DOHH2 (cell line): ENCODE results near the gene PHF21A.

Experiments used
- H3F3A ChIP-seq: fragments of 200-600 bp; sonication (generic), shearing (Covaris generic); 2 replicates; pipeline ENCODE4 v1.6.0; 2016; ENCODE audit warnings: antibody characterized with exemption, mild to moderate bottlenecking; ENCODE audit not compliant: control insufficient read depth, insufficient read depth
- H3K27ac ChIP-seq: fragments of 200-600 bp; sonication (generic); 2 replicates; pipeline ENCODE4 v1.5.1; 2014; ENCODE audit warnings: low read depth, mild to moderate bottlenecking, low read length, moderate library complexity
- H3K27me3 ChIP-seq: fragments of 200-600 bp; sonication (generic); 2 replicates; pipeline ENCODE4 v1.6.1; 2014; ENCODE audit warnings: mild to moderate bottlenecking, low read length, mixed read lengths; ENCODE audit not compliant: control insufficient read depth
- H3K36me3 ChIP-seq: fragments of 200-600 bp; sonication (generic); 2 replicates; pipeline ENCODE4 v1.6.1; 2014; ENCODE audit warnings: mild to moderate bottlenecking, low read length, moderate library complexity, mixed read lengths; ENCODE audit not compliant: control insufficient read depth
- H3K4me1 ChIP-seq: fragments of 200-600 bp; sonication (generic); 2 replicates; pipeline ENCODE4 v1.6.1; 2014; ENCODE audit warnings: mild to moderate bottlenecking, low read length, mixed read lengths; ENCODE audit not compliant: control insufficient read depth
- H3K4me2 ChIP-seq: fragments of 200-600 bp; sonication (generic); 2 replicates; pipeline ENCODE4 v1.6.0; 2014; ENCODE audit warnings: mild to moderate bottlenecking, low read length, moderate library complexity
- H3K4me3 ChIP-seq: fragments of 200-600 bp; sonication (generic); 2 replicates; pipeline ENCODE4 v1.5.1; 2014; ENCODE audit warnings: mild to moderate bottlenecking, low read length, mixed read lengths
- H3K79me2 ChIP-seq: fragments of 200-600 bp; sonication (generic); 2 replicates; pipeline ENCODE4 v1.6.1; 2014; ENCODE audit warnings: mild to moderate bottlenecking, low read length, mixed read lengths; ENCODE audit not compliant: control insufficient read depth
- H3K9me2 ChIP-seq: fragments of 200-600 bp; sonication (generic); replicated peaks from 2 replicates; pipeline ENCODE4 v1.6.1; 2014; ENCODE audit warnings: mild to moderate bottlenecking, low read length, mixed read lengths; ENCODE audit not compliant: control insufficient read depth
- H3K9me3 ChIP-seq: fragments of 200-600 bp; sonication (generic); 2 replicates; pipeline ENCODE4 v1.6.1; 2014; ENCODE audit warnings: antibody characterized with exemption, low read length, mixed read lengths; ENCODE audit not compliant: control insufficient read depth, insufficient read depth
- H4K20me1 ChIP-seq: fragments of 200-600 bp; sonication (generic); 2 replicates; pipeline ENCODE4 v1.6.0; 2014; ENCODE audit warnings: low read depth, mild to moderate bottlenecking, antibody characterized with exemption, low read length, moderate library complexity; ENCODE audit not compliant: control insufficient read depth, insufficient read depth
- EZH2phosphoT487 ChIP-seq: fragments of 200-600 bp; sonication (generic); IDR thresholded peaks from 2 replicates; pipeline ENCODE4 v1.6.1; 2017; ENCODE audit warnings: borderline replicate concordance, mild to moderate bottlenecking, antibody characterized with exemption, low read length, moderate library complexity, mixed read lengths
- TF ChIP-seq, protein P1 (sequence below): fragments of 200-600 bp; sonication (generic); IDR thresholded peaks from one replicate; pipeline ENCODE4 v1.5.1; 2014; ENCODE audit warnings: antibody characterized with exemption, mild to moderate bottlenecking, low read depth, low read length; ENCODE audit not compliant: poor library complexity, severe bottlenecking

PHF21A gene

DNA sequence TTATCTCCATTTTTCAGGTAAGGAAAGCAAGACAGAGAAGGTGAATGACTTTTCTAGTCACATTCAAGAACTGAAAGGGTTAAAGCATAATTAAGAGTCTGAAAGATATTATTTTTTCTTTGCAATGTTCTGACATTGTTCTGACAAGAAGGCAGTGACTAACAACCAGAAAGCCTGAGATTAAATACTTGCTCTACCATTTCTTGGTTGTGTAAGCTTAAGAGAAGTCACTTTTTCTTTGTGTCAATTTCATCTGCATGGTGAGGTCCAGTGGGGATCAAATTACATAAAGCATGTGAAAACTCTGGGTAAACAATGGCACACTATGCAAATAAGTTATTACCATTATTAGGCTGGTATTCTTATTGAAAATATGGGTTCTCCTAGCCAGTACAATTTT is 73.7 kb downstream of the PHF21A start:
- no peaks in the 10 kb centered on the region for H3K79me2 ChIP-seq
- no peak overlapping the region for H3K4me2 ChIP-seq
- TF ChIP-seq EZH2phosphoT487, result no peak
- TF ChIP-seq, protein P1, sequence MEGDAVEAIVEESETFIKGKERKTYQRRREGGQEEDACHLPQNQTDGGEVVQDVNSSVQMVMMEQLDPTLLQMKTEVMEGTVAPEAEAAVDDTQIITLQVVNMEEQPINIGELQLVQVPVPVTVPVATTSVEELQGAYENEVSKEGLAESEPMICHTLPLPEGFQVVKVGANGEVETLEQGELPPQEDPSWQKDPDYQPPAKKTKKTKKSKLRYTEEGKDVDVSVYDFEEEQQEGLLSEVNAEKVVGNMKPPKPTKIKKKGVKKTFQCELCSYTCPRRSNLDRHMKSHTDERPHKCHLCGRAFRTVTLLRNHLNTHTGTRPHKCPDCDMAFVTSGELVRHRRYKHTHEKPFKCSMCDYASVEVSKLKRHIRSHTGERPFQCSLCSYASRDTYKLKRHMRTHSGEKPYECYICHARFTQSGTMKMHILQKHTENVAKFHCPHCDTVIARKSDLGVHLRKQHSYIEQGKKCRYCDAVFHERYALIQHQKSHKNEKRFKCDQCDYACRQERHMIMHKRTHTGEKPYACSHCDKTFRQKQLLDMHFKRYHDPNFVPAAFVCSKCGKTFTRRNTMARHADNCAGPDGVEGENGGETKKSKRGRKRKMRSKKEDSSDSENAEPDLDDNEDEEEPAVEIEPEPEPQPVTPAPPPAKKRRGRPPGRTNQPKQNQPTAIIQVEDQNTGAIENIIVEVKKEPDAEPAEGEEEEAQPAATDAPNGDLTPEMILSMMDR, result no peak
- H3K27me3 ChIP-seq, result no peaks in the 10 kb centered on the region
- H3K4me3 ChIP-seq, result no peak overlapping the region
- H3F3A ChIP-seq, result no peaks in the 10 kb centered on the region
- no peaks in the 10 kb centered on the region for H4K20me1 ChIP-seq
- no peaks in the 10 kb centered on the region for H3K9me3 ChIP-seq
- no peaks in the 10 kb centered on the region for H3K4me1 ChIP-seq
- H3K9me2 ChIP-seq, result no peaks in the 10 kb centered on the region
- H3K36me3 ChIP-seq, result peaks cover 8% of the 10 kb centered on the region; the same call in 1 of the 2 replicates
- H3K27ac ChIP-seq, result no peak overlapping the region

DNA sequence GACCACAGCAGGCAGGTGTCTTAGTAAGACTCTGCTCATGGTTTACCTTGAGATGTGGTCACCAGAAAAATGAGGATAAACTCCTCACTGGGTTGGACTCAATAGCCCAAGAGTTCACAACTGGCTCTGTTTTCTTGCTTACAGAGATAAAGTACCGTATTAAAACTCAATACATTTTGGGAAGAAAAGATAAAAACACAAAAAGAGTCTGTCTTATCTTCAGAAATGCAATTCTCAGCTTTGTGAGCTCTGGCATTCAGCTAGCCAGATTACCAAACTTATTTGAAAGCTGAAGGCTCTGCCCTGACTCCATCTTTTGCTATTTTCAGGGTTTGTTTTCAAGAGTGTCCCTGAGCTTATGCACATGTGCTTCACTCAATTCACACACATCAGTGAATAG is 75.4 kb downstream of the PHF21A start:
- no peaks in the 10 kb centered on the region for H3K79me2 ChIP-seq
- no peak overlapping the region for H3K4me2 ChIP-seq
- H3K36me3 ChIP-seq, result peaks cover 8% of the 10 kb centered on the region; the same call in 1 of the 2 replicates
- no peaks in the 10 kb centered on the region for H3K9me2 ChIP-seq
- no peak for TF ChIP-seq EZH2phosphoT487
- TF ChIP-seq, protein P1, result no peak
- H3K4me1 ChIP-seq, result no peaks in the 10 kb centered on the region
- no peak overlapping the region for H3K27ac ChIP-seq
- H3K9me3 ChIP-seq, result no peaks in the 10 kb centered on the region
- H4K20me1 ChIP-seq, result no peaks in the 10 kb centered on the region
- no peak overlapping the region for H3K4me3 ChIP-seq
- H3K27me3 ChIP-seq, result no peaks in the 10 kb centered on the region
- no peaks in the 10 kb centered on the region for H3F3A ChIP-seq

DNA sequence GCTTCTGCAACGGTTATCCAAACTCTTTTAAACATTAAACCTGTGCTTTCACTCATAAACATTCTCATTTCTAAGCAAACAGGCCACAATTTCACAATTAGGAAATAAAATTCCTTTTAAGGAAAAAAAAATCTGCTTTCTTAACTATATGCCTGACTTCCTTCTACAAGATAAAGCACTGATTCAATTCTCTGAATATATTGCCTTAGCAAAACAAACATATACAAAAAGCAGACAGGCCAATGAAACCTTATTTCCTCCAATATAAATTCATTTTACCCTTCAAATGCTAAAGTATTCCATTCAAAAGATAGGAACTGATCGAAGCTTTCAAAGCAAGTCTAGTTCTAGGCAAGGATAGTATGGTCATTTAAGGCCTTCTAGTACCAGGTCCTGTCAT is 76.7 kb downstream of the PHF21A start:
- Histone ChIP-seq H3K9me2 (no peaks in the 10 kb centered on the region), H3K79me2 (no peaks in the 10 kb centered on the region), H3K36me3 (peaks cover 8% of the 10 kb centered on the region; the same call in 1 of the 2 replicates), H4K20me1 (no peaks in the 10 kb centered on the region), H3K27ac (no peak overlapping the region), H3K9me3 (no peaks in the 10 kb centered on the region), H3F3A (no peaks in the 10 kb centered on the region), H3K4me2 (no peak overlapping the region), H3K4me1 (no peaks in the 10 kb centered on the region), H3K27me3 (no peaks in the 10 kb centered on the region), H3K4me3 (no peak overlapping the region)
- TF ChIP-seq EZH2phosphoT487, result no peak
- TF ChIP-seq, protein P1, result no peak
